Glutamatergic neuron (in vitro differentiated cells): ENCODE measurements around the gene NUP205. TPM values are rescaled to one million over a fixed set of nuclear protein-coding genes. Genes with fewer than 3 reads are reported as not detected.

Experiments
- DNase-seq: peaks from one replicate; pipeline ENCODE4 v3.0.0; 2022
- H3K27ac Mint-ChIP-seq: one replicate; pipeline ENCODE4 v1.8.0; 2020; ENCODE audit warnings: mild to moderate bottlenecking, mixed read lengths, inconsistent platforms; ENCODE audit not compliant: unreplicated experiment
- H3K27me3 Mint-ChIP-seq: one replicate; pipeline ENCODE4 v1.8.0; 2020; ENCODE audit warnings: mild to moderate bottlenecking, moderate library complexity, mixed read lengths, inconsistent platforms; ENCODE audit not compliant: unreplicated experiment
- H3K36me3 Mint-ChIP-seq: one replicate; pipeline ENCODE4 v1.8.0; 2020; ENCODE audit warnings: mild to moderate bottlenecking, mixed read lengths, inconsistent platforms; ENCODE audit not compliant: unreplicated experiment
- H3K4me1 Mint-ChIP-seq: one replicate; pipeline ENCODE4 v1.8.0; 2020; ENCODE audit warnings: mild to moderate bottlenecking, low read depth, mixed read lengths, inconsistent platforms; ENCODE audit not compliant: unreplicated experiment
- H3K4me3 Mint-ChIP-seq: one replicate; pipeline ENCODE4 v1.8.0; 2020; ENCODE audit warnings: mild to moderate bottlenecking, mixed read lengths, inconsistent platforms; ENCODE audit not compliant: unreplicated experiment
- H3K9me3 Mint-ChIP-seq: one replicate; pipeline ENCODE4 v1.8.0; 2020; ENCODE audit warnings: mild to moderate bottlenecking, moderate library complexity, mixed read lengths, inconsistent platforms; ENCODE audit not compliant: unreplicated experiment
- total RNA-seq: library from RNA; stranded (reverse); fragmentation: NEBNext Ultra II Directional; extraction: Animal tissue kit (Norgen Biotek cat#: 25700); gene quantifications from one replicate; pipeline ENCODE4 v1.2.1, GENCODE V29; 2021; ENCODE audit not compliant: unreplicated experiment
- TF ChIP-seq, protein P1 (sequence below): fragments of 200-600 bp; sonication (generic); IDR thresholded peaks from one replicate; pipeline ENCODE4 v1.5.0; 2021; ENCODE audit not compliant: partially characterized antibody, unreplicated experiment

NUP205 gene
- total RNA-seq, 1 donor from 2014 or later: 56.5 TPM

DNA sequence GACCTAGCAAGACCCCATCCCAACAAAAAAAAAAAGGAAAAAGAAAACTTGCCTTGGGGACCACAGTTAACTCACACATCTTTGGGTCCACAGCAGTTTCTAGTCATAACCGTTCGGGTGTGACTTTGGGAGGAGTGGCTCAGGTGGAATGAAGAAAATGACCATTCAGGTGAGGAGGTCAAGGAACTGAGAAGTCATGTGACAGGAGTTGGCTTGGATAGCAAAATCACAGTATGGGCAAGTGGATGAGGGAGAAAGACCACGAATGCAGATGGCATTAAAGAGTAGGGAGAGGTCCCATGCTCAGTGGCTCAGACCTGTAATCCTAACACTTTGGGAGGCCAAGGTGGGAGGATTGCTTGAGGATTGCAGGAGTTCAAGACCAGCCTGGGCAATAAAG lies 30.7 kb upstream of the NUP205 start:
- no peaks in the 10 kb centered on the region for H3K36me3 Mint-ChIP-seq
- no peaks in the 10 kb centered on the region for H3K4me1 Mint-ChIP-seq
- no peak overlapping the region for H3K4me3 Mint-ChIP-seq
- H3K9me3 Mint-ChIP-seq: no peaks in the 10 kb centered on the region
- H3K27me3 Mint-ChIP-seq: peaks cover 3% of the 10 kb centered on the region
- TF ChIP-seq, protein P1, sequence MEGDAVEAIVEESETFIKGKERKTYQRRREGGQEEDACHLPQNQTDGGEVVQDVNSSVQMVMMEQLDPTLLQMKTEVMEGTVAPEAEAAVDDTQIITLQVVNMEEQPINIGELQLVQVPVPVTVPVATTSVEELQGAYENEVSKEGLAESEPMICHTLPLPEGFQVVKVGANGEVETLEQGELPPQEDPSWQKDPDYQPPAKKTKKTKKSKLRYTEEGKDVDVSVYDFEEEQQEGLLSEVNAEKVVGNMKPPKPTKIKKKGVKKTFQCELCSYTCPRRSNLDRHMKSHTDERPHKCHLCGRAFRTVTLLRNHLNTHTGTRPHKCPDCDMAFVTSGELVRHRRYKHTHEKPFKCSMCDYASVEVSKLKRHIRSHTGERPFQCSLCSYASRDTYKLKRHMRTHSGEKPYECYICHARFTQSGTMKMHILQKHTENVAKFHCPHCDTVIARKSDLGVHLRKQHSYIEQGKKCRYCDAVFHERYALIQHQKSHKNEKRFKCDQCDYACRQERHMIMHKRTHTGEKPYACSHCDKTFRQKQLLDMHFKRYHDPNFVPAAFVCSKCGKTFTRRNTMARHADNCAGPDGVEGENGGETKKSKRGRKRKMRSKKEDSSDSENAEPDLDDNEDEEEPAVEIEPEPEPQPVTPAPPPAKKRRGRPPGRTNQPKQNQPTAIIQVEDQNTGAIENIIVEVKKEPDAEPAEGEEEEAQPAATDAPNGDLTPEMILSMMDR: no peak
- DNase-seq: no peak
- H3K27ac Mint-ChIP-seq: no peak overlapping the region

DNA sequence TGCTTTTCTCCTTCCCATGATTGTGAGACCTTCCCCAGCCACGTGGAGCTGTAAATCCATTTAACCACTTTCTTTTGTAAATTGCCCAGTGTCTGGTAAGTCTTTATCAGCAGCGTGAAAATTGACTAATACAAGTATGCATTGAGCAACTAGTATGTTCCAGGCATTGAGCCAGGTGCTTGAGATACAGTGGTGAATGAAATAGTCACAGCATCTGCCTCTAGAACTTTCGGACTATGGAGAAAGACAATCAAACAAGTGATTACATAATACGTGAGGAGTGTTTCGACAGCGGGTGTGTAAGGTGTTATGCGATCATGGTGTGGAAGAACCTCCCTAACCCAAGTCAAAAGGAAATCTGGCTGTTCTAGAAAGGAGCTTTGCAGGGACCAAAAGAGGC lies 21.6 kb upstream of the NUP205 start:
- H3K27ac Mint-ChIP-seq: no peak overlapping the region
- no peaks in the 10 kb centered on the region for H3K4me1 Mint-ChIP-seq
- DNase-seq: no peak
- H3K27me3 Mint-ChIP-seq: no peaks in the 10 kb centered on the region
- no peak overlapping the region for H3K4me3 Mint-ChIP-seq
- no peaks in the 10 kb centered on the region for H3K36me3 Mint-ChIP-seq
- H3K9me3 Mint-ChIP-seq: peaks cover 1% of the 10 kb centered on the region
- TF ChIP-seq, protein P1: no peak

DNA sequence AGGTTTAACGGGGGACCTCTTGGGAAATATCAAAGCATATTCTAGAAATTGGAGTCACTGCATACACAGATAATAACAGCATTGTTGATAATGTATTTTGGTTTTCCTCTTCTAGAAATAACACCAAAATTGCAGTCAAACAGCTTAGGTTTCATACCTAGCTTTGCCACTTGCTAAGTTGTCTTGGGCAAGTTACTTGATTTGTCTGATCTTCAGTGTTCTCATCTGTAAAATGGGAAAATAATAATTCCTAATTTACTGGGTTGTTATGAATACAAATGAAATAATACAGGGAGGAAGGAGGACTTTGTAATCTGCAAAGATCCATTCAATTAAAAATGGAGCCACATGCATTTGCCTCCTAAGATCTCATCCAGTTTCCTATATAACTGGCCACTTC lies 20.3 kb upstream of the NUP205 start:
- H3K9me3 Mint-ChIP-seq: peaks cover 1% of the 10 kb centered on the region
- no peaks in the 10 kb centered on the region for H3K27me3 Mint-ChIP-seq
- H3K27ac Mint-ChIP-seq: no peak overlapping the region
- TF ChIP-seq, protein P1: no peak
- H3K36me3 Mint-ChIP-seq: no peaks in the 10 kb centered on the region
- DNase-seq: no peak
- no peak overlapping the region for H3K4me3 Mint-ChIP-seq
- no peaks in the 10 kb centered on the region for H3K4me1 Mint-ChIP-seq

DNA sequence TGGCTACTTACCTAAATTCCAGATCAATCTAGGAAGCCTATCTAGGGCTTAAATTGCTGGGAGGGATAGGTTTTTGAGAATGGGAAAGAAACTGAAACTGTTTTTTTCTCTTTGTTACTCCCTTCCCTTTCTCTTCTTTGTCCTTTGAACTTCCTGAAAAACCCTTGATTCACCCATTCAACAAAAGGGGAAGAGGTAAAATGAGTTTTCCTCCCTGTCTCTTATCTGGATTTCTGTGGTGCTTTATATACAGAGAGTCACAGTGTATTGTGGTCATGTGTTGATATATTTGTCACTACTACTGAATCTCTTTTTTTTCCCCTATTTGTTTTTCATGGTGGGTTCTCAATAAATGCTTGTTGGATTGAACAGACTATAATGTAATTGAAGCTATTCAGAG lies 19.8 kb upstream of the NUP205 start:
- no peaks in the 10 kb centered on the region for H3K4me1 Mint-ChIP-seq

DNA sequence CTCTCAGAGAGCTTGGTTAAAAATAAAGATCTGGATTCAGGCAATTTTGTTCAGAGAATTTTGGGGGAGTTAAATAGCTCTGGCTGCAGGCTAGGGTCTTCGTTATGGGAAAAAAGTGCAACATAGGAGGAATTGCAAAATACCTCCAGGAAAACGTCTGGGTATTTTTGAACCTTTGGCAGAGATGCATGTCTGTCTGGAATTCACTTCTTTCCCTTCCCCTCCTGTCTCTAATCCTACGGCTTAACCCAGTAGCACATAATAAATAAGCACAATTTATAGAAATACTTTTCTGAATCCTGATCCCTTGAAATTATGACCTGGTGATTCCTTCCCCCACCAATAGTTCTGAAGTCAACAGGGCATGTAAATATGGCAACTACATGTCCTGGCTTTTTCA lies 19.3 kb upstream of the NUP205 start:
- H3K27ac Mint-ChIP-seq: no peak overlapping the region
- H3K36me3 Mint-ChIP-seq: no peaks in the 10 kb centered on the region
- TF ChIP-seq, protein P1: no peak
- DNase-seq: no peak
- no peaks in the 10 kb centered on the region for H3K4me1 Mint-ChIP-seq
- no peak overlapping the region for H3K4me3 Mint-ChIP-seq
- H3K27me3 Mint-ChIP-seq: no peaks in the 10 kb centered on the region
- peaks cover 1% of the 10 kb centered on the region for H3K9me3 Mint-ChIP-seq

More for the DNA sequence above, 19.8 kb upstream of the NUP205 start:
- Mint-ChIP-seq H3K4me3 (no peak overlapping the region), H3K9me3 (peaks cover 1% of the 10 kb centered on the region), H3K27me3 (no peaks in the 10 kb centered on the region), H3K36me3 (no peaks in the 10 kb centered on the region), H3K27ac (no peak overlapping the region)
- DNase-seq: no peak
- TF ChIP-seq, protein P1: no peak
